AG04449 (cell line): ENCODE results near the gene MLKL.
"Not testable (repeated sequence)": the region's sequence is repeated elsewhere in the genome, so short reads cannot be mapped to it uniquely, and the experiment has no call there.

Experiments
- CTCF ChIA-PET: fragments of 350-600 bp; formaldehyde crosslinking; extraction: SDS; loops from one replicate; lab custom pipeline; 2021; ENCODE audit warnings: antibody characterized with exemption; lab: Yijun Ruan, JAX
- POLR2A ChIA-PET: fragments of 400-600, 350-600 bp; formaldehyde crosslinking; extraction: SDS; loops from one replicate; lab custom pipeline; 2020; ENCODE audit warnings: antibody characterized with exemption, inconsistent platforms; lab: Yijun Ruan, JAX
- DNase-seq: peaks from one replicate; pipeline ENCODE4 v3.0.0-alpha.2; 2010; ENCODE audit warnings: low read depth, low spot score
- H3K4me3 ChIP-seq: 2 replicates; pipeline ENCODE4 v1.5.1; 2011; ENCODE audit warnings: low read depth, mild to moderate bottlenecking, control low read depth, low read length
- TF ChIP-seq, protein P1 (sequence below): IDR thresholded peaks from one replicate; pipeline ENCODE4 v1.5.1; 2011; ENCODE audit warnings: mild to moderate bottlenecking, moderate library complexity, low read length, control low read depth, inconsistent platforms; ENCODE audit not compliant: insufficient read depth; ENCODE audit errors: missing control alignments

Gene MLKL

DNA sequence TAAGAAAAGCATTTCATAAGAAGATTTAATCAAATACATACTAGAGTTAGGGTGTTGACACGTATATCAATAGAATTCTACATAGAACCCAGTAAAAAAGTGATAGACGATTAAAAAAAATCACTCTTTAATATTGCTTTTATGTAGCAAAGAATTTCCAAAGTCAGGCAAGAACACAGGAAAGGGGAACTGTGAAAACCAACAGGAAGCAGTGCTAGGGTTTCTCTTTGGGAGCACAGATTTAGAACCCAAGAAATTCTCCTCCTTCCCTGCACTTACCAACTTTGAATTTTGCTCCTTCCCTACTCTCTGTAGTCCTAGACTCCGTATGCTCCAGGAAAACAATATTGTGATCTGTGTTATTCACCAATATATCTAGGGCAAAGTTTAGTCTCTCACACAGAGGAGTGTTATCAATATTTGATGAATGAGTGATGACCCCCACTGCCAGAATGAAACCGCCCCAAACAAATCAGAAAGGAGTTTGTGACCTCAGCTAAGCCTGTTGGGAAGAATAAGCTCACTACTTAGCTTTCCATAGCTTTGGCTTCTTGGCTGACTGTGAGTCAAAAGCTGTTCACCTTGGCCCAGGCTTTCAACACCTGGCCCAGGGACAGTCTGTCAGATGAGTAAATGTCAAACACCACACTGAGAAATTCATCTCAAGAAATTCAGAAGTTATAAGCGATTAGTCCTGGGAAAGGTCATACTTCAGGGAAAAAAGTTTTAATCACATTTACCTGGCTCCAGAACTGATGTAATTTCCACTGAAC lies 42.6 kb downstream of the MLKL start:
- no peak overlapping the region for H3K4me3 ChIP-seq
- CTCF ChIA-PET, result no interaction called here
- TF ChIP-seq, protein P1, sequence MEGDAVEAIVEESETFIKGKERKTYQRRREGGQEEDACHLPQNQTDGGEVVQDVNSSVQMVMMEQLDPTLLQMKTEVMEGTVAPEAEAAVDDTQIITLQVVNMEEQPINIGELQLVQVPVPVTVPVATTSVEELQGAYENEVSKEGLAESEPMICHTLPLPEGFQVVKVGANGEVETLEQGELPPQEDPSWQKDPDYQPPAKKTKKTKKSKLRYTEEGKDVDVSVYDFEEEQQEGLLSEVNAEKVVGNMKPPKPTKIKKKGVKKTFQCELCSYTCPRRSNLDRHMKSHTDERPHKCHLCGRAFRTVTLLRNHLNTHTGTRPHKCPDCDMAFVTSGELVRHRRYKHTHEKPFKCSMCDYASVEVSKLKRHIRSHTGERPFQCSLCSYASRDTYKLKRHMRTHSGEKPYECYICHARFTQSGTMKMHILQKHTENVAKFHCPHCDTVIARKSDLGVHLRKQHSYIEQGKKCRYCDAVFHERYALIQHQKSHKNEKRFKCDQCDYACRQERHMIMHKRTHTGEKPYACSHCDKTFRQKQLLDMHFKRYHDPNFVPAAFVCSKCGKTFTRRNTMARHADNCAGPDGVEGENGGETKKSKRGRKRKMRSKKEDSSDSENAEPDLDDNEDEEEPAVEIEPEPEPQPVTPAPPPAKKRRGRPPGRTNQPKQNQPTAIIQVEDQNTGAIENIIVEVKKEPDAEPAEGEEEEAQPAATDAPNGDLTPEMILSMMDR, result no peak
- POLR2A ChIA-PET, result no interaction called here
- DNase-seq, result no peak

DNA sequence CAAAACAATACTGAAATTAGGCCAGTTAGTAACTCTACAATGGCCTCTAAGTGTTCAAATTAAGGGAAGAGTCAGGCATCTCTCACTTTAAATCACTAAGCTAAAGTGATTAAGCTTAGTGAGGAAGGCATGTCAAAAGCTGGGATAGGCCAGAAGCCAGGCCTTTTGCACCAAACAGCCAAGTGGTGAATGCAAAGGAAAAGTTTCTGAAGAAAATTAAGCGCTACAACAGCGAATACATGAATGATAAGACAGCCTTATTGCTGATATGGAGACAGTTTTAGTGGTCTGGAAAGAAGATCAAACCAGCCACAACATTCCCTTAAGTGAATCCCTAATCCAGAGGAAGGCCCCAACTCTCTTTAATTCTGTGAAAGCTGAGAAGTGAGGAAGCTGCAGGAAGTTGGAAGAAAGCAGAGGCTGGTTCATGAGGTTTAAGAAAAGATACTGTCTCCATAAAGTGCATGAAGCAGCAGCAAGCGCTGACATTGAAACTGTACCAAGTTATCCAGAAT lies 46.1 kb downstream of the MLKL start:
- no peak for DNase-seq
- POLR2A ChIA-PET, result no interaction called here
- no peak overlapping the region for H3K4me3 ChIP-seq
- TF ChIP-seq, protein P1, result no peak
- CTCF ChIA-PET, result interaction anchor here (0.7 to 1.1 kb wide), 2 partner anchors 223 to 346 kb away, joined by 3 to 4 read pairs; no protein-coding TSS in a partner anchor

DNA sequence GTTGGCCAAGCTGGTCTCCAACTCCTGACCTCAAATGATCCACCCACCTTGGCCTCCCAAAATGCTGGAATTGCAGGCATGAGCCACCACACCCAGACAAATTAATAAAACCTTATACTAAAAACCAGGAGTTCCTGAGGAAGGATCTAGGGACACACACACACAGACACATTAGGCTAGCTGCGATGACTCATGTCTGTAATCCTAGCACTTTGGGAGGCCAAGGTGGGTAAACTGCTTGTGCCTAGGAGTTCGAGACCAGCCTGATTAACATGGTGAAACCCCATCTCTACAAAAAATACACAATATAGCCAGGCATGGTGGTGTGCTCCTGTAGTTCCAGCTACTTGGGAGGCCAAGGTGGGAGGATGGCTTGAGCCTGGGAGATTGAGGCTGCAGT lies 47.8 kb downstream of the MLKL start:
- not testable (repeated sequence) for H3K4me3 ChIP-seq
- ChIA-PET POLR2A (interaction anchor here (0.6 kb wide), 1 partner anchor 14 kb away, joined by 3 read pairs; the partner anchor contains the start of gene RFWD3), CTCF (interaction anchor here (0.7 to 3.2 kb wide), 7 partner anchors 10 to 310 kb away, joined by 3 to 34 read pairs (median 15); partner anchors contain the start of gene RFWD3)

DNA sequence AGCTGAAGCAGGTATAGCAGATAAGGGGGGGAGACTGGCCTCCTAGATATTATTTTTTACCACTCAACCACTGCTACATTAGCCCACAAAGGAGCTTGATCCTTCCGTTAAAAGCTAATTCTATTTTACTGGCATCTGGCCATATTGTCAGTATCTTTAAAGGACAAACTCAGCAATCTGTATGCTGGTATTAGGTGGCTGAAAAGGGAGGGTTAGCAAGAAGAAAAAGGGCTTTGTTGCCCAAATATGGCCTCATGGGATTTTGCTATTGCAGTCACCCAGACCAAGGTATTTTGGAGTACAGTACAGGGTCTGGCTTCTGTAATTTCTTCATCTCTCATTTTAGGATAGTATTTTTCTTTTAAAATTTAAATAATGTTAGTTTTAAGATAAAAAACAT lies 48.4 kb downstream of the MLKL start:
- POLR2A ChIA-PET, result interaction anchor here (0.6 kb wide), 1 partner anchor 15 kb away, joined by 3 read pairs; the partner anchor contains the start of gene RFWD3
- DNase-seq, result no peak
- H3K4me3 ChIP-seq, result no peak overlapping the region
- CTCF ChIA-PET, result interaction anchor here (0.7 to 3.2 kb wide), 21 partner anchors 8 to 344 kb away, joined by 3 to 34 read pairs (median 5); partner anchors contain the start of gene RFWD3
- TF ChIP-seq, protein P1, result no peak

More for the DNA sequence above, 47.8 kb downstream of the MLKL start:
- not testable (repeated sequence) for DNase-seq

DNA sequence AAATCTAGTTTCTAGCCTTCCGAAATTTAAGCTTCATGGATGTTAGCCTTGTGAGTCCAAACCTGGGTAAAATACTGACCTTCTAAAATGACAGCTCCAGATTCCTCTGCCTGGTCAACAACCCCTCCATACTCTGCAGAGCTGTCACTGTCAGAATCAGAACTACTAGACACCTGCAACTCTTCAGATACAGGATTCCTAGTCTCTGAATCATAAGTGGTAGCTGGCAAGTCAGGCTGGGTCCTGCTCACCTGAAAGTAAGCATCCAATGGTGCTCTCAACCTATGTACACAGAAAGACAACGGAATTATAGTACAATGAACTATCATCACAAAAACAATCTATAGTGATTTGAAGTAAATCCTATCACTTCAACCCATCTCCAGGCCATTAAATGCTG lies 48.8 kb downstream of the MLKL start:
- ChIA-PET CTCF (interaction anchor here (0.6 to 3.2 kb wide), 25 partner anchors 8 to 360 kb away, joined by 3 to 34 read pairs (median 4); partner anchors contain the start of gene RFWD3), POLR2A (no interaction called here)
- H3K4me3 ChIP-seq, result no peak overlapping the region
- DNase-seq, result no peak
- TF ChIP-seq, protein P1, result no peak

DNA sequence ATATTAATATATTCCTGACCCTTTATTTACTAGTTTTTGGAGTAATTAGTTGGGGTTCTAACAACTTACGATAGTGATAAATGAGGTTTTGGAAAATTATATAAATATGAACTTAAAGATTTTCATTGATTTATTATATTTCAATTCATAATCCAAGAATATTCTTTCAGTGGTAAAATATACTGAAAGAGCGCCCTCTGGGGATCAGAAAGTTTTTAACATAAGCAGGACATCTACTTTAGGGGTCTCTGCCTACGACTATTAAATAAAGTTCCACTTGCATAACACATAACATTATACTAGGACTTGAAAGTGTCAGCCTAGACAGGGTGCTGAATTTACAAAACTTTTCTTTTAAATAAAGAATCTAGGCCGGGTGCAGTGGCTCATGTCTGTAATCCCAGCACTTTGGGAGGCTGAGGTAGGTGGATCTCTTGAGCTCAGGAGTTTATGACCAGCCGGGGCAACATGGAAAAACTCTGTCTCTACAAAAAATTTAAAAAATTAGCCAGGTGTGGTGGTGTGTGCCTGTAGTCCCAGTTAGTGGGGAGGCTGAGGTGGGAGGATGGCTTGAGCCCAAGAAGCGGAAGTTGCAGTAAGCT lies 49.6 kb downstream of the MLKL start:
- ChIA-PET POLR2A (no interaction called here), CTCF (interaction anchor here (0.6 to 3.2 kb wide), 24 partner anchors 9 to 361 kb away, joined by 3 to 34 read pairs (median 4); partner anchors contain the start of gene RFWD3)
- TF ChIP-seq, protein P1, result no peak
- no peak overlapping the region for H3K4me3 ChIP-seq
- DNase-seq, result no peak
